ENCODE results near the gene TTC16. TPM values are rescaled to one million over a fixed set of nuclear protein-coding genes. Genes with fewer than 3 reads are reported as not detected.

Gene TTC16
- total RNA-seq, 2 donors from 2014 or later, result 0.05 to 0.07 TPM

DNA sequence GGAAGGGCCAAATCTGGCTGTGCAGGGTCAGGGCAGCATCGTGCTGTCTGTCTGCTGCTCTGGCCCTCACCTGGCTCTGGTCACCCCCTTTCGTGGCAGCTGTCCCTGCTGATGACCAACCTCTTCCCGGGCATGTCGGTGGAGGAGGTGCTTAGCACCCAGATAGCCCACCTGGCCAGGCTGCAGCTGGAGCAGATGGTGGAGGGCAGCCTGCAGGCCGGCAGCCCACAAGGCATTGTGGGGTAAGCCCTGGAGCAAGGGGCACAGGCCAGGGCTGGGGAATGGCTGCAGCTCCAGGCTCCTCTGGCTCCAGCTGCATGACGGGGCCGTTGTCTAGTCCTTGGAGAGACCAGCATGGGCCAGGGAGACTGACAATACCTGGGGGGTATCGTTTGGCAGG lies 11.0 kb downstream of the TTC16 start:
- intact Hi-C loops (cut with DNase I), result no loop called here
- Histone ChIP-seq H3K36me3 (no peaks in the 10 kb centered on the region), H3K27ac (no peak overlapping the region), H3K4me3 (no peak overlapping the region), H3K4me1 (no peaks in the 10 kb centered on the region), H3K27me3 (no peaks in the 10 kb centered on the region), H3K9ac (ENCODE audit: low read depth in 2 of 2, low read length in 2 of 2) (no peak overlapping the region), H3K9me3 (no peaks in the 10 kb centered on the region)
- DNase-seq, result no peak
- TF ChIP-seq, protein P1, sequence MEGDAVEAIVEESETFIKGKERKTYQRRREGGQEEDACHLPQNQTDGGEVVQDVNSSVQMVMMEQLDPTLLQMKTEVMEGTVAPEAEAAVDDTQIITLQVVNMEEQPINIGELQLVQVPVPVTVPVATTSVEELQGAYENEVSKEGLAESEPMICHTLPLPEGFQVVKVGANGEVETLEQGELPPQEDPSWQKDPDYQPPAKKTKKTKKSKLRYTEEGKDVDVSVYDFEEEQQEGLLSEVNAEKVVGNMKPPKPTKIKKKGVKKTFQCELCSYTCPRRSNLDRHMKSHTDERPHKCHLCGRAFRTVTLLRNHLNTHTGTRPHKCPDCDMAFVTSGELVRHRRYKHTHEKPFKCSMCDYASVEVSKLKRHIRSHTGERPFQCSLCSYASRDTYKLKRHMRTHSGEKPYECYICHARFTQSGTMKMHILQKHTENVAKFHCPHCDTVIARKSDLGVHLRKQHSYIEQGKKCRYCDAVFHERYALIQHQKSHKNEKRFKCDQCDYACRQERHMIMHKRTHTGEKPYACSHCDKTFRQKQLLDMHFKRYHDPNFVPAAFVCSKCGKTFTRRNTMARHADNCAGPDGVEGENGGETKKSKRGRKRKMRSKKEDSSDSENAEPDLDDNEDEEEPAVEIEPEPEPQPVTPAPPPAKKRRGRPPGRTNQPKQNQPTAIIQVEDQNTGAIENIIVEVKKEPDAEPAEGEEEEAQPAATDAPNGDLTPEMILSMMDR (IDR thresholded peaks at IDR 0.05), result no peak

DNA sequence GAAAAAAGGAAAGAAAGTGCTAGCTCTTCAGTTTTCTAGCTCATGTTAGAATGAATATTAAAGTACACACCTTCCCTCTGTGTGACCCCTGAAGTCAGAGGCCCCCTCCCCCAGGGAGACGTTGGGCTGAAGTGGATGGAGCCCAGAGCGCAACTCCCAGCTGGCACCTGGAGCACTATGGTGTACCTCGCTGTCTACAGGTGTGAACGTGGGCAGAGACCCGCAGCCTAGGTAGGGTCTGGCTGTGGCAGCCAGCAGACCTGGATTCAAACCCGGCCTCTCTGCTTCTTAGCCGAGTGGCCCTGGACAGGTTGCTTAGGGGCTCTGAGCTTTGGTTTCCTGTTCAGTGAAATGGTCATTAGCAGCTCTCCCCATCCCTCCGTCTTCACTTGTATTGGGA lies 12.9 kb downstream of the TTC16 start:
- H3K36me3 ChIP-seq, result no peaks in the 10 kb centered on the region
- TF ChIP-seq, protein P1 (IDR thresholded peaks at IDR 0.05), result no peak
- no peak overlapping the region for H3K4me3 ChIP-seq
- intact Hi-C loops (cut with DNase I), result no loop called here
- peaks cover under 1% of the 10 kb centered on the region for H3K4me1 ChIP-seq
- no peaks in the 10 kb centered on the region for H3K9me3 ChIP-seq
- H3K27ac ChIP-seq, result no peak overlapping the region
- no peaks in the 10 kb centered on the region for H3K27me3 ChIP-seq
- DNase-seq, result no peak
- no peak overlapping the region for H3K9ac ChIP-seq (ENCODE audit: low read depth in 2 of 2, low read length in 2 of 2)

DNA sequence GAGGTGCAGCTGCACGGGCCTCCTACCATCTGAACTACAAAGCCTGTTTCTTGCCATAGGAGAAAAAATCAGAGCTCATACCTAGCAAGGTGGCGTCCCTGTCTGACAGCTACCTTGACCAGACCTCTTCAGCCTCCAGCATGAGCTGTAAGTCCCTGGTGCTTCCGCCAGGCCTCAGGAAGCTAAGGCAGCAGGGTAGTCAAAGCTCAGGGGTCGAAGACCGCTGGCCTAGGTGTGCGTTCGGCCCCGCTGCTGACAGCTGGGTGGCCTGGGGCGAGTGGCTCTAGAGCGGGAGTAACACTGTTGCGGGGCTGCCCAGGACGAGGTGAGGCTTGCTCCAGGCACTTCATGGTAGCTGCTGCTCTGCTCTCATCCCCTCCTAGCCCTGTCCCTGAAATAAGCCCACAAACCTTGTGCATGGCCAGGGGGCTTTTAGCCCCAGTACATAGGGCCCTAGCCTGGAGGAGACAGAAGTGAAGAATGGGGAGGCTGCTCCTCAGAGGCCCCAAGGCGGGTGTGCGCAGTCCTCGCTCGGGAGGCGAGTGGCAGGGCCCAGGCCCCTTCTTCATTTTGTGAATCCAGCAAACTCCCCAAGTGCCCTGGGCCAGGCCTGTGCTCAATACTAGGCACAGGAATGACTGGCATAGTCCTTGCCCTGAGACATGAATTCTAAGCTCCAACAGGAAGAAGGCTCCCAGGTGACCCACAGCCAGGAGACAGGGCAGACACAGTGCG lies 13.8 kb downstream of the TTC16 start:
- TF ChIP-seq, protein P1 (IDR thresholded peaks at IDR 0.05), result no peak
- H3K4me3 ChIP-seq, result no peak overlapping the region

DNA sequence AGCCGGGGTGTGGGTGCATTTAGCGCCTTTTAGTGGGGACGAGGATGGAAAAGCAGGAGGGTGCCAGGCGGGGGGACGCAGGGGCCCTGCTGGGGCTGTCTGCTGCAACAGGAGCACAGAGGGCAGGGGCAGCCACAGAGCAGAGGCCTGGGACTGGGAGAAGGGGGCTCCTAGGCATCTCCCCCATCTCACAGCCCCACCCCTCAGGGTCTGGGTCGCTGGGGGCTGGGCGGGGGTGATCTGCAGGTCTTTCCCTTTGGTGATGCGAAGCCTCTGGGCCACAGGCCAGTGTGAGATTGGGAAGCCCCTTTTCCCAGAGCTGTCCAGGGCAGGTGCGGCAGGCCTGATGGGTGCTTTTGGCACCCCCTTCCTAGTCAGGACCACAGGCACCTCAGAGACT lies 14.4 kb downstream of the TTC16 start:
- Histone ChIP-seq H3K27ac (no peak overlapping the region), H3K9ac (ENCODE audit: low read depth in 2 of 2, low read length in 2 of 2) (no peak overlapping the region), H3K27me3 (no peaks in the 10 kb centered on the region), H3K4me1 (peaks cover 7% of the 10 kb centered on the region), H3K36me3 (no peaks in the 10 kb centered on the region), H3K4me3 (no peak overlapping the region), H3K9me3 (no peaks in the 10 kb centered on the region)
- intact Hi-C loops (cut with DNase I), result loop anchor here (10.0 kb wide), 1 partner anchor 225 kb away; no protein-coding TSS in a partner anchor
- TF ChIP-seq, protein P1 (IDR thresholded peaks at IDR 0.05), result no peak
- no peak for DNase-seq

More for the DNA sequence above, 13.8 kb downstream of the TTC16 start:
- Histone ChIP-seq H3K27me3 (no peaks in the 10 kb centered on the region), H3K36me3 (no peaks in the 10 kb centered on the region), H3K9ac (ENCODE audit: low read depth in 2 of 2, low read length in 2 of 2) (no peak overlapping the region), H3K9me3 (no peaks in the 10 kb centered on the region), H3K27ac (no peak overlapping the region), H3K4me1 (peaks cover 7% of the 10 kb centered on the region)
- intact Hi-C loops (cut with DNase I), result loop anchor here (10.0 kb wide), 1 partner anchor 225 kb away; no protein-coding TSS in a partner anchor
- DNase-seq, result no peak

DNA sequence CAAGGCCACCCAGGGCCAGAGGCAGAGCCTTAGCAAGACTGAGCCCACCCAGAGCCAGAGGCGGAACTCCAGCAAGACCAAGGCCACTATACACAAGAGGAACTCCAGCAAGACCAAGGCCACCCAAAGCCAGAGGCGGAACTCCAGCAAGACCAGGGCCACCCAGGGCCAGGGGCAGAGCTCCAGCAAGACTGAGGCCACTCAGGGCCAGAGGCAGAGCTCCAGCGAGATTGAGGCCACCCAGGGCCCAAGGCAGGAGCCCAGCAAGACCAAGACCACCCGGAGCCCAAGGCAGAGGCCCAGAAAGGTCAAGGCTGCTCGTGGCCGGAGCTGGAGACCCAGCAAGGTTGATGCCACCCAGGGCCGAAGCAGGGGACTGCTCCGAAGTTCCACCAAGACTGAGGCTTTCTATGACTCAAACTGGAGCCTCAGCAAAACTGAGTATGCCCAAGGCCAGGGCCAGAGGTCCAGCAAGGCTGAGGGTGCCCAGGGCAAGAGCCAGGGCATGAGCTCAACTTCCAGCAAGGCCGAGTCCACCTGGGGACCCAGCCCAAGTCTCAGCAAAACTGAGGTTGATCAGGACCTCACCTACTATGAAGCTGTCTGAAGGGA lies 15.0 kb downstream of the TTC16 start:
- Histone ChIP-seq H3K36me3 (no peaks in the 10 kb centered on the region), H3K4me1 (peaks cover 7% of the 10 kb centered on the region), H3K27me3 (no peaks in the 10 kb centered on the region), H3K27ac (no peak overlapping the region), H3K4me3 (no peak overlapping the region), H3K9me3 (no peaks in the 10 kb centered on the region), H3K9ac (ENCODE audit: low read depth in 2 of 2, low read length in 2 of 2) (no peak overlapping the region)
- TF ChIP-seq, protein P1 (IDR thresholded peaks at IDR 0.05), result no peak
- DNase-seq, result no peak
- intact Hi-C loops (cut with DNase I), result loop anchor here (10.0 kb wide), 1 partner anchor 226 kb away; no protein-coding TSS in a partner anchor

All from colonic mucosa (tissue), 4 donors.